ENCODE data around the gene PLCH1. TPM values are rescaled to one million over a fixed set of nuclear protein-coding genes. Genes with fewer than 3 reads are reported as not detected.

PLCH1 gene
- total RNA-seq, 1 experiment from 2014 or later, result 3.8 TPM

DNA sequence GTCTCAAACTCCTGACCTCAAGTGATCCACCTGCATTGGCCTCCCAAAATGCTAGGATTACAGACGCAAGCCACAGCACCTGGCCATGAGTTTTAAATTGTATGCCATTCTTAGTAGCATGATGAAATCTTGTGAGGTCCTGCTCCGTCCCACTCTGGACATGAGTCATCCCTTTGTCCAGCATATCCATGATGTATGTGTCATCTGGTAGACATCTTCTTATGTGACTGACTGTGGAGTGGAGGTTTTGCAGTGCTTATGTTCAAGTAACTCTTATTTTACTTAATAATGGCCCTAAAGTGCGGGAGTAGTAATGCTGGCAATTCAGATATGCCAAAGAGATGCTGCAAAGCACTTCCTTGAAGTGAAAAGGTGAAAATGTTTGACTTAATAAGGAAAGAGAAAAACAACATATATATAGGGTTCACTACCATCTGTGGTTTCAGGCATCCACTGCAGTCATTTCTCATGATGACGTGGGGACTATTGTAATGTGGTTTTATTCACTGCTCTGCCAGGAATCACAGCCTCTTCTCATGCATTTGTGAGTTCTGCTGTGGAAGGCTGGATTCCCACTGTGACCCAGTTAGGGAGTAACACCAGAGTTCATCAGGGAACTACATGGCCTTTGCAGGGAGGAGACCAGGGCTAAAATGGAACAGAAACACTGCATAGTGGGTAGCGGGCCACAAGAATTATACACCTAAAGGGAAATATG lies 246.8 kb downstream of the PLCH1 start:
- no peak overlapping the region for H2AFZ ChIP-seq (ENCODE audit: low read depth, low read length, poor library complexity, severe bottlenecking)
- intact Hi-C loops (cut with micrococcal nuclease), result no loop called here
- BruUV-seq (replicated peaks), result no TSS peak

DNA sequence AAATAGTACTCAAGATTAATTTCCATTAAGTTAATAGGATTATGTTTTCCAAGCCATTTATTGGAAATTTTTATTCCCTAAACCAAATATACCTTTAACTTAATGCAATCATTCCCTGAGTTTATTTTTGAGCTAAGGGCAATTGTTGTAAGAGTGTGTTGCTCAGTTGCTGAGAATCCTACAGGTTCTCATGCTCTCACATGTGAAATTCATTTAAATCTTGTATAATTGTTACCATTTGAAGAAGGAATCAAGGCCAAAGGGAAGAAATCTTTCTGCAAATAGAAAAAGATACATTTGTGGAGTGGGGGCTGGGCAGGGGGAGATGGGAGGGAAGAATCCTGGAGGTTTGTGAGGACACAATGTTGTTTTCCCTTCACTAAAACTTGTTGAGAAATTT lies 248.7 kb downstream of the PLCH1 start:
- Histone ChIP-seq H2AFZ (ENCODE audit: low read depth, low read length, poor library complexity, severe bottlenecking) (no peak overlapping the region), H3K9me3 (ENCODE audit: control insufficient read depth in 1 of 2, insufficient read depth in 1 of 2, low read depth in 1 of 2, low read length in 2 of 2) (no peaks in the 10 kb centered on the region), H3K9me2 (ENCODE audit: insufficient read depth) (no peaks in the 10 kb centered on the region), H3K4me1 (ENCODE audit: control insufficient read depth in 1 of 2, insufficient read depth in 2 of 2, low read length in 2 of 2) (peaks cover 0 to 7% of the 10 kb centered on the region in 2 experiments; a peak in 2 of 4 replicates), H4K20me1 (ENCODE audit: insufficient read depth) (no peaks in the 10 kb centered on the region), H3K9ac (ENCODE audit: low read length) (no peak overlapping the region), H3K79me2 (ENCODE audit: insufficient read depth, low read length) (no peaks in the 10 kb centered on the region), H3K4me2 (ENCODE audit: low read length) (no peak overlapping the region), H3K4me3 (replicated peaks in 1 of 2; ENCODE audit: low read depth in 1 of 2, low read length in 2 of 2) (no peak overlapping the region), H3K36me3 (ENCODE audit: control insufficient read depth in 1 of 2, insufficient read depth in 2 of 2, low read length in 2 of 2) (no peaks in the 10 kb centered on the region), H3K27ac (ENCODE audit: low read depth, low read length) (no peak overlapping the region), H3K27me3 (ENCODE audit: insufficient read depth, low read length) (no peaks in the 10 kb centered on the region)
- ATAC-seq, result no peak
- no peak for DNase-seq (ENCODE audit: low read depth, low spot score)
- intact Hi-C loops (cut with micrococcal nuclease), result no loop called here
- BruUV-seq (replicated peaks), result no TSS peak
- ChIA-PET RAD21 (ENCODE audit: low non-redundant PET in 1 of 2, low total read pairs in 2 of 2, uncharacterized antibody in 2 of 2, unreplicated experiment in 2 of 2) (no interaction called here), CTCF (no interaction called here), POLR2A (no interaction called here)
- TF ChIP-seq EZH2 (IDR thresholded peaks at IDR 0.05) (no peak), YY1 (IDR thresholded peaks at IDR 0.05; ENCODE audit: extremely low read depth, insufficient replicate concordance, low read depth, low read length) (no peak), POLR2AphosphoS5 (IDR thresholded peaks at IDR 0.05; ENCODE audit: low read depth, low read length) (no peak), EGR1 (IDR thresholded peaks at IDR 0.05; ENCODE audit: low read depth) (no peak), POLR2A (IDR thresholded peaks at IDR 0.05; ENCODE audit: borderline replicate concordance, extremely low read depth, insufficient read depth, insufficient read length) (no peak), TCF7L2 (IDR thresholded peaks at IDR 0.05; ENCODE audit: borderline replicate concordance, extremely low read depth, insufficient read depth, insufficient read length) (no peak), FOSL1 (IDR thresholded peaks at IDR 0.05; ENCODE audit: low read depth) (no peak), CBX3 (IDR thresholded peaks at IDR 0.05; ENCODE audit: low read depth) (no peak), EZH2phosphoT487 (IDR thresholded peaks at IDR 0.05; ENCODE audit: borderline replicate concordance) (no peak), RAD21 (IDR thresholded peaks at IDR 0.05; ENCODE audit: low read depth) (no peak), ELF1 (IDR thresholded peaks at IDR 0.05; ENCODE audit: borderline replicate concordance, low read depth) (no peak)
- TF ChIP-seq, protein P1, sequence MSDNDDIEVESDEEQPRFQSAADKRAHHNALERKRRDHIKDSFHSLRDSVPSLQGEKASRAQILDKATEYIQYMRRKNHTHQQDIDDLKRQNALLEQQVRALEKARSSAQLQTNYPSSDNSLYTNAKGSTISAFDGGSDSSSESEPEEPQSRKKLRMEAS (IDR thresholded peaks at IDR 0.05), result no peak
- TF ChIP-seq, protein P2, sequence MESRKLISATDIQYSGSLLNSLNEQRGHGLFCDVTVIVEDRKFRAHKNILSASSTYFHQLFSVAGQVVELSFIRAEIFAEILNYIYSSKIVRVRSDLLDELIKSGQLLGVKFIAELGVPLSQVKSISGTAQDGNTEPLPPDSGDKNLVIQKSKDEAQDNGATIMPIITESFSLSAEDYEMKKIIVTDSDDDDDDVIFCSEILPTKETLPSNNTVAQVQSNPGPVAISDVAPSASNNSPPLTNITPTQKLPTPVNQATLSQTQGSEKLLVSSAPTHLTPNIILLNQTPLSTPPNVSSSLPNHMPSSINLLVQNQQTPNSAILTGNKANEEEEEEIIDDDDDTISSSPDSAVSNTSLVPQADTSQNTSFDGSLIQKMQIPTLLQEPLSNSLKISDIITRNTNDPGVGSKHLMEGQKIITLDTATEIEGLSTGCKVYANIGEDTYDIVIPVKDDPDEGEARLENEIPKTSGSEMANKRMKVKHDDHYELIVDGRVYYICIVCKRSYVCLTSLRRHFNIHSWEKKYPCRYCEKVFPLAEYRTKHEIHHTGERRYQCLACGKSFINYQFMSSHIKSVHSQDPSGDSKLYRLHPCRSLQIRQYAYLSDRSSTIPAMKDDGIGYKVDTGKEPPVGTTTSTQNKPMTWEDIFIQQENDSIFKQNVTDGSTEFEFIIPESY (IDR thresholded peaks at IDR 0.05; ENCODE audit: extremely low read depth, insufficient replicate concordance, low read length), result no peak

More for the DNA sequence above, 246.8 kb downstream of the PLCH1 start:
- ChIA-PET CTCF (no interaction called here), RAD21 (ENCODE audit: low non-redundant PET in 1 of 2, low total read pairs in 2 of 2, uncharacterized antibody in 2 of 2, unreplicated experiment in 2 of 2) (no interaction called here), POLR2A (no interaction called here)
- Histone ChIP-seq H3K4me1 (ENCODE audit: control insufficient read depth in 1 of 2, insufficient read depth in 2 of 2, low read length in 2 of 2) (peaks cover 0 to 7% of the 10 kb centered on the region in 2 experiments; a peak in 2 of 4 replicates), H4K20me1 (ENCODE audit: insufficient read depth) (no peaks in the 10 kb centered on the region), H3K4me2 (ENCODE audit: low read length) (peak overlapping the region; percentile 11; the same call in 1 of the 2 replicates), H3K79me2 (ENCODE audit: insufficient read depth, low read length) (no peaks in the 10 kb centered on the region), H3K9me3 (ENCODE audit: control insufficient read depth in 1 of 2, insufficient read depth in 1 of 2, low read depth in 1 of 2, low read length in 2 of 2) (no peaks in the 10 kb centered on the region), H3K9ac (ENCODE audit: low read length) (no peak overlapping the region), H3K27ac (ENCODE audit: low read depth, low read length) (no peak overlapping the region), H3K4me3 (replicated peaks in 1 of 2; ENCODE audit: low read depth in 1 of 2, low read length in 2 of 2) (no peak overlapping the region), H3K27me3 (ENCODE audit: insufficient read depth, low read length) (no peaks in the 10 kb centered on the region), H3K36me3 (ENCODE audit: control insufficient read depth in 1 of 2, insufficient read depth in 2 of 2, low read length in 2 of 2) (no peaks in the 10 kb centered on the region), H3K9me2 (ENCODE audit: insufficient read depth) (no peaks in the 10 kb centered on the region)
- ATAC-seq (peak; percentile 54; the same call in 1 of the 2 replicates), DNase-seq (ENCODE audit: low read depth, low spot score) (peak; percentile 60)
- TF ChIP-seq, protein P1 (IDR thresholded peaks at IDR 0.05), result peak; percentile 65
- no peak for TF ChIP-seq YY1 (IDR thresholded peaks at IDR 0.05; ENCODE audit: extremely low read depth, insufficient replicate concordance, low read depth, low read length)
- no peak for TF ChIP-seq ZFX (IDR thresholded peaks at IDR 0.05)
- peak; percentile 70 for TF ChIP-seq FOSL1 (IDR thresholded peaks at IDR 0.05; ENCODE audit: low read depth)
- TF ChIP-seq SP1 (IDR thresholded peaks at IDR 0.05; ENCODE audit: low read depth), result 0 out of 2 replicates have a peak, but pooled peaks have one; percentile 17
- peak; percentile 57 for TF ChIP-seq JUND (IDR thresholded peaks at IDR 0.05)
- TF ChIP-seq, protein P3, sequence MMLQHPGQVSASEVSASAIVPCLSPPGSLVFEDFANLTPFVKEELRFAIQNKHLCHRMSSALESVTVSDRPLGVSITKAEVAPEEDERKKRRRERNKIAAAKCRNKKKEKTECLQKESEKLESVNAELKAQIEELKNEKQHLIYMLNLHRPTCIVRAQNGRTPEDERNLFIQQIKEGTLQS (IDR thresholded peaks at IDR 0.05), result peak; percentile 66; the same call in 1 of the 2 replicates
- peak; percentile 70 for TF ChIP-seq CEBPB (IDR thresholded peaks at IDR 0.05; ENCODE audit: low read depth)
- no peak for TF ChIP-seq CBX3 (IDR thresholded peaks at IDR 0.05; ENCODE audit: low read depth)
- no peak for TF ChIP-seq SIN3A (IDR thresholded peaks at IDR 0.05; ENCODE audit: low read depth)
